ENCODE data around the gene JUND. TPM values are rescaled to one million over a fixed set of nuclear protein-coding genes. Genes with fewer than 3 reads are reported as not detected.

JUND gene
- total RNA-seq, 2 experiments from 2014 or later = 79.0 to 138 TPM

- BruUV-seq (replicated peaks) = no TSS peak
- Histone ChIP-seq H3K36me3 (ENCODE audit: insufficient read depth, low read length) (no peaks in the 10 kb centered on the region), H3K9me2 (ENCODE audit: insufficient read depth, low read length) (no peaks in the 10 kb centered on the region), H3K4me1 (ENCODE audit: insufficient read depth, low read length, poor library complexity, severe bottlenecking) (peaks cover 16% of the 10 kb centered on the region), H3K9me3 (ENCODE audit: low read length) (no peaks in the 10 kb centered on the region), H3K4me2 (ENCODE audit: low read length) (no peak overlapping the region), H3K79me2 (ENCODE audit: insufficient read depth, low read depth, low read length) (no peaks in the 10 kb centered on the region), H3K4me3 (ENCODE audit: low read depth, low read length, poor library complexity, severe bottlenecking) (no peak overlapping the region), H3K27ac (ENCODE audit: low read depth, low read length, poor library complexity, severe bottlenecking) (no peak overlapping the region), H2AFZ (ENCODE audit: low read length) (no peak overlapping the region), H4K20me1 (ENCODE audit: insufficient read depth, low read length) (no peaks in the 10 kb centered on the region)
- CTCF ChIA-PET (ENCODE audit: unreplicated experiment) = interaction anchor here (0.6 kb wide), 1 partner anchor 116 kb away, joined by 3 read pairs; no protein-coding TSS in a partner anchor
- intact Hi-C loops (cut with micrococcal nuclease; ENCODE audit: unreplicated experiment) = loop anchor here (2.0 kb wide), 1 partner anchor 21 kb away; no protein-coding TSS in a partner anchor
- DNase-seq (ENCODE audit: low spot score) = no peak
- POLR2A ChIA-PET = interaction anchor here (0.7 to 1.0 kb wide), 2 partner anchors 40 to 53 kb away, joined by 4 to 5 read pairs; no protein-coding TSS in a partner anchor
- no peak for TF ChIP-seq EZH2phosphoT487 (IDR thresholded peaks at IDR 0.05; ENCODE audit: borderline replicate concordance, low read depth, low read length)
- no peak for TF ChIP-seq CTCF (conservative IDR thresholded peaks at IDR 0.05; ENCODE audit: low read length)
Observed at GRCh38 chr19:18249834-18250233, 31.6 kb downstream of the JUND start.

- TF ChIP-seq CTCF (conservative IDR thresholded peaks at IDR 0.05; ENCODE audit: low read length) (no peak), EZH2phosphoT487 (IDR thresholded peaks at IDR 0.05; ENCODE audit: borderline replicate concordance, low read depth, low read length) (no peak)
- Histone ChIP-seq H3K4me2 (ENCODE audit: low read length) (no peak overlapping the region), H4K20me1 (ENCODE audit: insufficient read depth, low read length) (no peaks in the 10 kb centered on the region), H3K4me3 (ENCODE audit: low read depth, low read length, poor library complexity, severe bottlenecking) (no peak overlapping the region), H3K9me2 (ENCODE audit: insufficient read depth, low read length) (no peaks in the 10 kb centered on the region), H3K9me3 (ENCODE audit: low read length) (no peaks in the 10 kb centered on the region), H3K79me2 (ENCODE audit: insufficient read depth, low read depth, low read length) (no peaks in the 10 kb centered on the region), H2AFZ (ENCODE audit: low read length) (no peak overlapping the region), H3K4me1 (ENCODE audit: insufficient read depth, low read length, poor library complexity, severe bottlenecking) (no peaks in the 10 kb centered on the region), H3K36me3 (ENCODE audit: insufficient read depth, low read length) (no peaks in the 10 kb centered on the region), H3K27ac (ENCODE audit: low read depth, low read length, poor library complexity, severe bottlenecking) (no peak overlapping the region)
- DNase-seq (ENCODE audit: low spot score) = no peak
- BruUV-seq (replicated peaks) = no TSS peak
- CTCF ChIA-PET (ENCODE audit: unreplicated experiment) = no interaction called here
- intact Hi-C loops (cut with micrococcal nuclease; ENCODE audit: unreplicated experiment) = no loop called here
- POLR2A ChIA-PET = interaction anchor here (0.6 to 0.8 kb wide), 2 partner anchors 9 to 102 kb away, joined by 3 to 4 read pairs; no protein-coding TSS in a partner anchor
Observed at GRCh38 chr19:18245297-18245696, 36.1 kb downstream of the JUND start.

- no peaks in the 10 kb centered on the region for H3K9me2 ChIP-seq (ENCODE audit: insufficient read depth, low read length)
- H3K4me3 ChIP-seq (ENCODE audit: low read depth, low read length, poor library complexity, severe bottlenecking) = no peak overlapping the region
- no TSS peak for BruUV-seq (replicated peaks)
- ChIA-PET POLR2A (interaction anchor here (1.2 kb wide), 1 partner anchor 40 kb away, joined by 4 read pairs; no protein-coding TSS in a partner anchor), CTCF (ENCODE audit: unreplicated experiment) (no interaction called here)
- no peak for DNase-seq (ENCODE audit: low spot score)
- no peaks in the 10 kb centered on the region for H3K9me3 ChIP-seq (ENCODE audit: low read length)
- H4K20me1 ChIP-seq (ENCODE audit: insufficient read depth, low read length) = no peaks in the 10 kb centered on the region
- TF ChIP-seq EZH2phosphoT487 (IDR thresholded peaks at IDR 0.05; ENCODE audit: borderline replicate concordance, low read depth, low read length) = no peak
- H2AFZ ChIP-seq (ENCODE audit: low read length) = no peak overlapping the region
- no peak overlapping the region for H3K27ac ChIP-seq (ENCODE audit: low read depth, low read length, poor library complexity, severe bottlenecking)
- no peaks in the 10 kb centered on the region for H3K79me2 ChIP-seq (ENCODE audit: insufficient read depth, low read depth, low read length)
- H3K36me3 ChIP-seq (ENCODE audit: insufficient read depth, low read length) = no peaks in the 10 kb centered on the region
- no peaks in the 10 kb centered on the region for H3K4me1 ChIP-seq (ENCODE audit: insufficient read depth, low read length, poor library complexity, severe bottlenecking)
- intact Hi-C loops (cut with micrococcal nuclease; ENCODE audit: unreplicated experiment) = no loop called here
- no peak overlapping the region for H3K4me2 ChIP-seq (ENCODE audit: low read length)
Observed at GRCh38 chr19:18239303-18239702, 42.1 kb downstream of the JUND start.

Data from OCI-LY7 (cell line).